NCI-H82 treated with DMSO at 0.1 percent for 48 hours (cell line): Measurements from ENCODE around the gene C11orf16.
"Not testable (repeated sequence)": the region's sequence is repeated elsewhere in the genome, so short reads cannot be mapped to it uniquely, and the experiment has no call there.

Experiments
- DNase-seq: peaks from one replicate; lab custom pipeline; 2025; ENCODE audit not compliant: unreplicated experiment; lab: John Stamatoyannopoulos, UW

Gene C11orf16, protein sequence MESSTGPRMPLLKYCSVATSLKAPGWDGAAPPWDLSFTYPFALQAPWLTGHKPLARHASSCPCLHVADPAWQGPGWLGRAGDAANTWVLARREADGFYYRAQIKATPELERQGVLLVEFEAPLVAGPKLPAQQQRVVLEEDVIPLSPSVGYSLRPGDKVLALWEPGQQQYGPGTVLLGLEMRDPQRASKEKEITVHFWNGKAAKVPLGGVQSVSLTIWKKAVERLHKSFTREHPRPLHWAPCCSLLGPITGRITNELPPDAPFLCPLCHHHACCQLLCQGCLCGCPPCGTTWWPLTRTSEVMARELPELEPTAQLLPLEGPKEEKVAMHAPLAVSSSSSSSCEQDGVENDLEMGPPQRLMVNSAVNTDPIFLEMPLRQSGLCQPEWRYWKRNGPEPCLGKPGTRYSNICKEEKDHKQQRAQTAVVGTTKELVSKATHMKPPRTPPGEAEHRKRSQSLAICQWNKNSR

DNA sequence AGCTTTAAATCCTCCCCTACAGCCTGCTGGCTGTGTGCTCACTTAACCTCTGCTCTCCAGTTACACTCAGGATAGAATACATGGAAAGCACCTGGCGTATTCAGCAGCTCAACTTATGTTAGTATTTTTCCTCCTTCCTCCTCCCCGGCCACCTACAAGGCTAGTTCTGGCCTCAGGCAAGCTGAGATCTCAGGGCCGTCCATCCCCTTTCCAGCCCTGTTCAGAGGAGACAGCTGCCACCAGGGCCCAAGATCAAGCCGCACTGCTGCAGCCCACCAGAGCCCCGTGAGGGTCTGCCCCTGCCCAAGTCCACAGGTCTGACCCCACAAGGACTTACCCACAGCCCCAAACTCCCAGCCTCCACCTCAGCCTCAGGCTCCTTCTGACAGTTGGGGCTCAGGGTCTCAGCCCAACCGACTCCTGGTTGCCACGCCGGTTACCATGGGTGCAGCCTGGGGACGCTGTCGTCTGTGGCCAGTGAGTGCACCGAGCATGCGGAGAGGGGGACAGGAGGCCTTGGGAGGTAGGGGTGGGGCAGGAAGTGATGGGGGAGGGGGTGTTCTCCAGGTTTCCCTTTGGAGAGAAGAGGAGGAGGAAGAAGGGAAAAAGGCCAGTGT is at the start of gene C11orf16:
Gene C11orf16, minus strand, starts transcription at position 384 of the 617 bp plus-strand sequence. CDS start 639 bp downstream, outside the sequence.
- DNase-seq: no peak

DNA sequence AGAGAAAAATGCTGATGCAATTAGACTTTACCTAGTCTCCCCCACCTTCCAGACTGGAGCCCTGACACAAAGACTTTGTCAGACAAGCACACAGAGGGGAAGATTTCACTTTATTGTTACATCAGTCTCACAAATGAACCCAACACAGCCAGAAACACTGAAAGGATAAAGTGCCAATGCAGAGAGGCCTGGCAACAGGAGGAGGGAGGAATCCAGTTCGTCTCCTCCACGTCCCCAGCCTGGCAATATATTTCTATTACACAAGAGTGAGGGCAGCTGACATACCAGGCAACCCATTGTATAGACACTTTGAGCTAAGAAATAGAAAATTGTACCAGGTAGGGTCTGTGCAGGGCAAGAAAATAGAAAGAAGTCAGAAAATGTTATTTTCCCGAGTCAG is 47.7 kb upstream of the C11orf16 start:
- no peak for DNase-seq

DNA sequence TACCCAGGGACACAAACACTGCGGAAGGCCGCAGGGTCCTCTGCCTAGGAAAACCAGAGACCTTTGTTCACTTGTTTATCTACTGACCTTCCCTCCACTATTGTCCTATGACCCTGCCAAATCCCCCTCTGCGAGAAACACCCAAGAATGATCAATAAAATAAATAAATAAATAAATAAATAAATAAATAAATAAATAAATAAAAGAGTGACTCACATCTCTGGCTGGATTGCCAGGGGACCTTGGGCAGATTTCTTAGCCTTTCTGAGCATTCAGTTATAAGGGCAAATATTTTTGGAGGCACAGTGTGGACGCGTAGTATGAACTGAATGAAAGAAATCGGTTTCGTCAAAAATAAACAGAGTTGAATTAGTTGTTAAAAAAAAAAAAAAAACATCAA is 46.6 kb upstream of the C11orf16 start:
- not testable (repeated sequence) for DNase-seq

DNA sequence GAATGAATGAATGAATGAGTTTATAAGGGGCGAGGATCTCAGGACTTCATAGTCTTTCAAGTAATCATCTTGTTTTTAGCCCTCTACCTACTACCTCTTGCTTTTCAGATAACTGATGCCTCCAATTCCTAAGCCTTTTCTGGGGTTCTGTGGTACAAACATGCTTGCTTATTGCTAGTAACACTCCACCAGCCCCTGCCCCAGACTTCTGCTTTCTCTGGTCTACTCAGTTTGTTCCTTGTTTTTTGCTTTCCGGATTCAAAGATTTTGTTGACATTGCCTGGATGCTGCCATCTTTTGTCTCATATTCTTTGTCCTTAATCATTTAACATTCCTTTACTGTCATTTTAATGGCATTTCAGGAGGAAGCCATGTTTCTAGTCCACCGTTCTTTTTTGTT is 40.4 kb upstream of the C11orf16 start:
- no peak for DNase-seq

DNA sequence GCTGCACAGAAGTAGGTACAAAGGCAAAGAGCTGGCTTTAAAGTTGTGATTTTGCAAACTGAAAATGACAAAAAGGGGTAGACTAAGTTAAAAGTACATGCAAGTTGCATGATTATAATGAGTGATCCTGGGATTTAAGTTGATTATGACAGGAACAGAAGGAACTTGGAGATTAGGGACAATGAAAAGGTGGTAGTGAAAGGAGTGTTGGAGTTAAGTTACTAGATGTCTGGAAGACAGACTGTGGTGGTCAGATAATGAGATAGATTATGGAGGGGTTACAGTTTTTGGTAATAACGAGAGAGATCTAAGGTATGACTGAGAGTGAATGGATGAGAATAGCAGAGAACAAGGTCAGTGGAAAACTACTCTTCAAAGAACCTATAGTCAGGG is 39.2 kb upstream of the C11orf16 start:
- DNase-seq: peak; percentile 80

DNA sequence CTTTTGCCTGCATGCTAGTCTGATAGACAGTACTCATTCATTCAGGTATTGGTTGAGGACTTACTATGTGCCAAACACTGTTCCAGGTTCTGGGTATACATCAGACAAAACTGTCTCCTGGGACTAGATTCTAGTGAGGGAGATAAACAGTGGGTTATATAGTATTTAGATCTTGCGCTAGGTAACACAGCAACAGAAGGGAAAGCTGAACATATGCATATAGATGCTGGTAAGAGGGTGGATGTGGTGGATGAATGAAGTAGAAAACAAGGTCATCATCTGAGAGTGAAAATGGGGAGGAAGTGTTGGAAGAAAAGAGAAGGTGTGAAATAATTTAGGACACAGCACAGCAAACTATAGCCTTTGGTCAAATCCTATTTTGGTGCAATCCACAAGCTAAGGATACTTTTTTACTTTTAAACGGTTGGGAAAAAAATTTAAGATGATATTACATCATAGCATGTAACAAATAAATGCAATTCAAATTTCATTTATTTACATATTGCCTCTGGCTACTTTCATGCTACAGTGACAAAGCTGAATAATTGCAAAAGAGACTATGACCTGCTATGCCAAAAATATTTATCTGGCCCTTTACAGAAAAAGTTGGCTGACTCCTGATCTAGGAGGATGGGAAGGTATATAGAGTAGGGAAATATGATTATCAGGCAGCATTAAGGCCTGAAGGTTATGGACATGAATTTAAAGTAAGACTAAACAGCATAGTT is 38.6 kb upstream of the C11orf16 start:
- no peak for DNase-seq

DNA sequence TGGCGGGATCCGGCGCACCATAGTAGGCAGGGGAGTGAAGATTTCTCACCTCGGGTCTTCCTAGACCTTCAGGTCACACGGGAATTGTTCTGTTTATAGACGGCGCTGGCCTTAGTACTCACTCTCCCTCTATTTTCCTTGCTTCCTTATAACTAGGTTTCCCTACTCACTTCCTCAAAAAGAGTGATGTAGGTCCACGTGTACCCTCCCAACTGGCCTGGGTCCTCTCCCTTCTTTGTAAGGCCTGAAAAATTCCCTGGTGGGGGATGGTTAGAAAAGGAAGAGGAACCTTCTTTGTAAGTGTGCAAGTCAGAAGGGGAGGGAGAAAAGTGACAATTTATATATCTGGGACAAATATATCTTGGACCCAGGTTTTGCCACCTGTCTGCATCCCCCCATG is 34.4 kb upstream of the C11orf16 start:
- no peak for DNase-seq

DNA sequence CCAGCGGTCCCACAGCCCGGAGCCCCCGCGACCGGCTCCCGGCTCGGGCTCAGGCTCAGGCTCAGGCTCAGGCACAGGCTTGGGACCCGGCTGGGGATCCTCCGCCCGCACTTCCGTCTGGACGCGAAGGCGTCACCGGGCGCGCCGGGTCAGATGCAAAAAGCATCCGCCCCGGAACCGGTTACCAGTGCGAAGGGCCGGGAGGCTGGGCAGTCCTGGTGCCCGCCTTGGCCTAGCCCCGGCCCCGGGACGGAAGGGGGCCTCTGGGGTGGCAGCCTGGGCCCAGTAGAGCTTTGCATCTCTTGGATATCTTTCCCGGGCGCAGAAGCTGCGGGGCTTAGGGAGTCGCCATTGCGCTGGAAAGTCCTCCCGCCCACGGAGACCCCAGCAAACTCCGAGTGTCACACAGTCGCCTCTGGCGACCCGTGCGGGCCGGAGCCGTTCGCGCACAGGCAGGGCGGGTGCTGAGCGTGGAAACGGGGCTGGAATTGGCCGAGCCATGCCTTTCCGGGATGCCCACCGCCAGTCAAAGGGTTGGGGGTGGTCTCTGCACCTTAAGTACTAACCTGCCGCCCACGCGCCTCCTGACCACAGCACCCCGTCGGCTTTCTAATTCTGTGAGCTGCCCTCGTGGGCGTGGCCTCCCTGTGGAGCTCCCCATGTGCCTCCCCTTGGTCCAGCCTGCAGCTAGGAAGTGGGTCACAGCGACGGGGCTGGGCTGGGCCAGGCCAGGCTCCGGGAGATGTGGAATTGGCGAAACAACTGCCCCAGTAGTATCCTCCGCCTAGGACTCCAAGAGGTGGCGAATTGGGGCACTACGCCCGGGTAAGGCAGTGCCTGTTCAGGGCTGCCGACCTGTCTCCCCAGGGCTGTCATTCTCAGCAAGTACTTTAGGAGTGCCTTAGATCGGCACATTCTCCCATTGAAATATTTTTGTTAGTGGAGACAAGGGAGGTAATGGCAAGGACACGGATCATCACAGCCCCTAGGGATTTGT is 31.9 kb upstream of the C11orf16 start, which contains the start of gene TMEM9B:
Gene TMEM9B, minus strand, starts transcription at position 119 of the 997 bp plus-strand sequence. CDS start 129 bp downstream, outside the sequence.
- DNase-seq: peak; percentile 43

DNA sequence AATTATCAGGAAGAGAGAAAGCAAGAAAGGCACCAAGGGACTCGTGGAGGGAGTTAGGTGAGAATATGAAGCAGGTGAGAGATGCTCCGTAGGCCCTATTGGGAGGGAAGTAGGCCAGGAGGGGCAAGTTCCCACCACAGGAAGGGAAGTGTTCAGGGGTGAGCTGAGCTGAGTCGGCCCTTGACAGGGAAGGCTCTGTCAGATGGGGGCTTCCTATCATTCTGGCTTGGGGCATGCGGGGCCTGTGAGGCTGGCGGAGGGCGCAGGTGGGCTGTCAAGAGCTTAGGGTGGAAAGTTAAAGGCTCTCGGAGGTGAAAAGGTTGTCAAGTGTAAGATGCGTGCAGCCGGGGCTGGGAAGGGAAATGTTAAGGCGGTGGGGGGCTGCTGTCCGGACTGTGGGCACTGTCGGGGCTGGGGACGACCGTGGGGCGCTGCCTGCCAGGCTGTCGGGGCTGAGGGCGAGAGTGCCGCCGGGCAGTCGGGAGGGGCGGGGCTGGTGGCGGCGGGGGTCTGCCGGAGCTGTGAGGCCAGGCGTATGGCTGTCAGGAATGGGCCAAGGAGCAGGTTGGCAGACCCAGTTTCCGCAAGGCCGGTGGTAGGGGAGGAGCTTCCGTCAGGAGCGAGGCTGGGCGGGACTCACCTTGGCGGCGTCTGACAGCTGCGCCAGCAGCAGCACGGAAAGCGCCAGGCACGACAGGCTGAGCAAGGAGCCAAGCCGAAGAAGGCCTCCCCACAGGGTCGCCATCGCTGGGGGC is 31.0 kb upstream of the C11orf16 start:
- no peak for DNase-seq

DNA sequence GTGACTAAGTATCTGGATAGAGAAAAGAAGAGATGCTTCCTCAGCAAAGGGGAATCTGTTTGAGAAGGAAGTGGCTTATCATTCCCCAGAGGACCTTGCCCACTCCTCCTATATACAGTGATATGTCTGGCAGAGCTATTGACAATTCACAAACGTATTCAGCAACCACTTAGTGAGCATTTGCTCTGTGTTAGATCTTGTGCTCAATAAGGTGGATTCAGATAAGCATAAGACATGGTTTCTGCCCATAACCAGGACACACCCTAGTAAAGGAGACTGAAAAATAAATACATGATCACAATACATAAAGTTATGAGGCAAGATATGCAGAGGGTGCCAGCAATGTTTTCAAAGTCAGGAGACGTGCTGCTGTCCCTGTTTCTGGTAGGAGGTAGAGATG is 30.1 kb upstream of the C11orf16 start:
- DNase-seq: no peak

DNA sequence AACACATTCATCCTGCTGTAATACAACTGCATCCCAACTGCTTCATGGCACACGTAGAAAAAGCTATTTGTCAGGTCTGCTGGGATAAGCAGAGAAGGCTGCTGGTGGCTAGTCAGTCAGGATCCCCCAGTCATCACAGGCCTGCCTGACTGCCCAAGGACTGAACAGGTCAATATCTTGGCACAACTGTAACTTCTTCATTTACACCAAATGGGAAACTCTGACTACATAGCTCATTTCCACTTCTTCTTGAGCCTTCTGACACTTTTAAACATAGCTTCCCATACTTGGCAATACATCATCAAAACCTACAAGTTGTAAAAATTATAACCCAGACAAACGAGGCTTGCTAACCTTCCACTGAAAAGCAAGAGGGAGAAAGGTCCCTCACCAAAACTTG is 28.7 kb upstream of the C11orf16 start:
- DNase-seq: no peak

DNA sequence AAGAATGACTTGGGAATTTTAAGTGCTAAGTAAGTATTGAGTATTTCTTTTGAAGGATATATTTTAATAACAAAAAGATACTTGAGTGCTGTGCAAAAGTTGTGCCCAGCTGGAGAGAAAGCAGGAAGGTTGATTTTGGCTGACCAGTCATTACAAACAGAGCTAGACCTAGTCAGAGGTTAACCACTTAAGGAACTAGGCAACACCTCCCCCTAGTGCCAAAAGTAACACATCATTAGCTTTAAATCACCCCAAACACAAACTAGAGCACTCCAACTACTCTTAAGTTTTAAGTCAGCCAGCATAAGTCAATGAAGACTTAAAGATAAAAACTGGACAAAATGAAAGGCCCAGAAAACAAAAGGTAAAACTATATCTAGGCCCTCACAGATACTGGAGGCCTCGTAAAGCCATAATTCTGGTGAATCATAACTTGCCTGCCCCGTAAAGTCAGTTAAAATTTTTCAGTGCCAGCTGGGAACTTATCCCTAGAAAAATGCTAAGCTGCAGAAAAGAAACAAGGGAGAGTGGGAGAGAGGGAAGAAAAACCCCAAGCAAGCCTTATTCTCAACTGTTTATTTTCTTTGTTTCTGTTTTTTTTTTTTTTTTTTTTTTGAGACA is 26.9 kb upstream of the C11orf16 start:
- DNase-seq: peak; percentile 22

DNA sequence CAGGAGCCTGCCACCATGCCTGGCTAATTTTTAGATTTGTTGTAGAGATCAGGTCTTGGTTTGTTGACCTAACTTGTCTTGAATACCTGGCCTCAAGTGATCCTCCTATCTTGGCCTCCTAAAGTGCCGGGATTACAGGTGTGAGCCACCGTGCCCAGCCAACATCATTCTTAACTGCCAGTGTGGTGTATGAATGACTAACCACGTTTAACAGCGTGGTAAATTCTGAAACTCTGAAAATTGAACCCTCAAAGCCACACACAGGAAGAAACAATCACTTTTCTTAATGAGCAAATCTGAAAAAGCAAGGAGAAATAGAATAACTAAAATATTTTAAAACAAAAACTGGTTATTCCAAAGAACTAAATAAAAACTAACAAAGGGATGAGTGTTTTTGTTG is 24.1 kb upstream of the C11orf16 start:
- no peak for DNase-seq

DNA sequence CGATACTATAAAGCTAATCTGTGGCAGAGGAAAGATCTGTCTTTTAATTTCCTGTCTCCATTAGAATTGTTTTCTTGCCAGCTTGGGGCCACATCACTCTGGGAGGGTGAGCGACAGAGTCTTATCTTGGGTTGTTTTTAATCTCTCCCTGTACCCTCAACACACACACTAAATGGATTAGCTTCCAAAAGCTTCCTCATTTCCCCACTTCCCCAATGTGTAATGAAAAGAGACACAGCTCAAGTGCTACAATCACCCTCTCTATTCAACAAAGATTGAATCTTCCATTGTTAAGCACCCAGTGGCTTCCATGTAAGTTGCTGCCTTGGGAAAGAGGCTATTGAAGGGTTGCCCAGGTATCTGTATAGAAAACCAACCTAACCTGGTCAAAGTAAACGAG is 16.1 kb upstream of the C11orf16 start:
- peak; percentile 5 for DNase-seq

DNA sequence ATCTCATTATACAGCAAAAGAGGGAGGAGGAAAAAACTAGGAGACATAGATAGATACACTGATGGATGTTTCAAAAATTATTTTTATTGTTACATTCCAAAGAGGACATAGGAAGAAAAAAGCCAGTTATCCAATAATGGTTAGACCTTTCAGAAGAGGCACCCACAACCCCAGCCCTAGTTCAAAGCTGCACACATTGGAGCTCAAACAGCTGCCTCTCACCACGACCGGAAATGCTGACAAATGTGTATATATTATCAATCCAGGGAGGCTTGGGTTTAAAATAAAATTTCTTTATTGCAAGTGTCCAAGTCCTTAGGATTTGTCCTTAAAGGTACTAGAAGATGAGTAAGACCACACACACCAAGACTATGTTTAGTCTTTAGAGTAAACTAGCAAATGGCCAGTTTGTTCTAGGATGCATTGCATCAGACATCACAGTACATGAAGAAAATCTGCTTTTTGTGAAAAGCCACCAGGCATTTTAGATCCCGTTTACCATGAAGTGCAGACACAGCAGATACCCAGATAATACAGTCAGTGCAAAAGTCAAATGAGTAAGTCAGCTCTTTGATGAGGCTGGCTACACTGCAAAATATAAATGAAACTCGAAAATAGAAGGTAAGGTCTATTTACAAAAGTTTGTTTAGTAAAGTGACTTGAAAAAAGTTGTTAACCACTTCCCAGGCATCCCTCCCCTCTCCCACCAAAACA is 14.6 kb upstream of the C11orf16 start:
- no peak for DNase-seq

DNA sequence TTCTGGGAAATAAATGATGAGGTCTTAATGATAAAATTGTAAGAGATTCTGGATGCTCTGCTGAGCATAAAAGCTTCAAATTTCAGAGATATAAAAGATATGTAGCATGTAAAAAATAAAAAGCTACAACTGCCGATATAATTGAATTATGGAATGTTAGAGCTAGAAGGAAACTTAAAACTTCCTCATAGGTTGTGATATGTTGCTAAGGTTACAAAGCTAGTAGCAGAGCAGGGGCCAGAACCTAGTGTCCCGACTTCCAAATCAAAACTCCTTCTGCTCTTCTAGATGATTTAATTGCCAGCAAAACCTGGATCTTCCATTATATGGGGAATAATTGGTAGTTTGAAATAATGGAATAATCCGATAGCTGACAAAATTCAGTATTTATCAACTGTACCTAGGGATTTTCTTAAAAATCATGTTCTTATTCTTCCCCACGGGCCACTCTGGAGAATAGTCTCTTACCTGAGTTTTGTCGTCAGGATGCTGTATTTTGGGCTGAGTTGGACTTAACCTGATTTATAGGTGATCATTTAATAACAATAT is 9.8 kb upstream of the C11orf16 start, which contains the start of gene ASCL3:
Gene ASCL3, minus strand, starts transcription at position 499 of the 549 bp plus-strand sequence. CDS start 4,855 bp downstream, outside the sequence.
- DNase-seq: no peak

DNA sequence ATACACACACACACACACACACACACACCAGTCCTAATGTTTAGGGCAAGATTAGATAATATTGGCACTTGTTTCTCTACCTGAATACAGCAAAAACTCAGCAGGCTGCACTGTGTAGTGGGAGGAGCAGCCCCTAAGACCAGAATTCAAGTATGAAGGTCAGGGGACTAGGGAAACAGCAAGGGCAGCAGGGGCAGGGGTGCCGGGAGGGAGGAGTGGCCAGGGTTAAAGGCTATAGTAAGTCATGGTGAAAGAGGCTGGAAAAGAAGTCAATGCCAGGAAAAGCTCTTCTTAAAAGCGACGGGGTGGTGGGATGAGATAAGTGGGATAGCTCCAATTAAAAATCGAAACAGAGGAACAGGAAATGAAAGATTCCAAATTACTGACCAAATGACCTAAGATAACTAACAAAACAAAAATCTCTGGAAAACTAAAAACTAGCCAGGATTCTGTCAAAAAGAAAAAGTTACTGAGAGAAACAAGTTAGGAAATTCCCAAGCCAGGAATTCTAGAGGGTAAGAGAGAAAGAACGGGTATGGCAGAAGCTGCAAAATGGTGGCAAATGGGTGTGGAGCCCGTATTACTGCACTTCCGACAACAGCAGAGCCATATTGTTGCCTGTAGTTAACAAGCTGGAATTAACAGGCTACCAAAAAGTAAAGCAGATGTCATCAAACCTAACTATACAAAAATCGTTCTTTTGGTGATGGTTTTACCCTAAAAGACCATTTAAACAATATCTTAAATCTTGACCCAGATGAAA is 8.8 kb upstream of the C11orf16 start:
- no peak for DNase-seq
